ENCODE measurements around the gene ATP5PB.

The ATP5PB gene, protein sequence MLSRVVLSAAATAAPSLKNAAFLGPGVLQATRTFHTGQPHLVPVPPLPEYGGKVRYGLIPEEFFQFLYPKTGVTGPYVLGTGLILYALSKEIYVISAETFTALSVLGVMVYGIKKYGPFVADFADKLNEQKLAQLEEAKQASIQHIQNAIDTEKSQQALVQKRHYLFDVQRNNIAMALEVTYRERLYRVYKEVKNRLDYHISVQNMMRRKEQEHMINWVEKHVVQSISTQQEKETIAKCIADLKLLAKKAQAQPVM

DNA sequence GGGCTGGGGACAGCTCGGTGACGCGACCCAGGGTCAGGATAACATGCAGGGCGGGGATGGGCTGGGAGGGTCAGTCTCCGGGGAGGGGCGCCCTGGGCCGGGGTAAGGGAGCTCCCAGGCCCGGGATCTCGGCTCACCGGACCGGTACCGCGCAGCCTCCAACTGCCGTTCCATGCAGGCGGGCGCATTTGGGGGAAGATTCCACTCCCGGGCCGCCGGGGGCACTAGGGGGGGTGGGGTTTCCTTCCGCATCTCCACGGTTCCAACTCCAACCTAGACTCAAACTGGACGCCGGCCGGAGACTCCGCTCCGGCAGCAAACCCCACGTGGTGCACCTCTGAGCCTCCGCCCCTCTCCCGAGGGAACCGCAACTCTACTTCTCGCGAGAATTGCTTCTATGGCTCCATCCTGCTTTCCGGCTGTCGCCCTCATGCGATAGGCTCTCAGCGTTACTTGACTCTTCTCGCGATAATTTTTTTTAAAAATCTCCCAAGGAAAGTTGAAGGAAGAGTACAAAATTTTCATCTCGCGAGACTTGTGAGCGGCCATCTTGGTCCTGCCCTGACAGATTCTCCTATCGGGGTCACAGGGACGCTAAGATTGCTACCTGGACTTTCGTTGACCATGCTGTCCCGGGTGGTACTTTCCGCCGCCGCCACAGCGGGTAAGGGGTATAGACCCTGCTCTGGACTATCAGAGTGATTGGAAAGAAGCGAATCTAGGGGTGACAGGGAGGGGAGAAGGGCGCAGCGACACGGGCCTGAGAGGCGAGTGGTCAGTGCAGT lies at the start of gene ATP5PB, which contains the start of gene WDR77:
TSS of gene ATP5PB (plus strand) at position 547 of the 785 bp plus-strand sequence. CDS start at position 625, 78 bp downstream.
TSS of gene WDR77 (minus strand) at position 339 of the 785 bp plus-strand sequence. CDS start at position 252, 87 bp downstream.
- Mint-ChIP-seq H3K4me1 (peaks cover 69% of the 10 kb centered on the region), H3K36me3 (peaks cover 83% of the 10 kb centered on the region), H3K9me3 (no peaks in the 10 kb centered on the region), H3K4me3 (peak within 1 kb of the TSS; percentile 99), H3K27ac (peak within 1 kb of the TSS; percentile 99)
- peak; percentile 97 for ATAC-seq
- DNase-seq (ENCODE audit: low spot score in 2 of 2) = peak; percentile 74 to 93

DNA sequence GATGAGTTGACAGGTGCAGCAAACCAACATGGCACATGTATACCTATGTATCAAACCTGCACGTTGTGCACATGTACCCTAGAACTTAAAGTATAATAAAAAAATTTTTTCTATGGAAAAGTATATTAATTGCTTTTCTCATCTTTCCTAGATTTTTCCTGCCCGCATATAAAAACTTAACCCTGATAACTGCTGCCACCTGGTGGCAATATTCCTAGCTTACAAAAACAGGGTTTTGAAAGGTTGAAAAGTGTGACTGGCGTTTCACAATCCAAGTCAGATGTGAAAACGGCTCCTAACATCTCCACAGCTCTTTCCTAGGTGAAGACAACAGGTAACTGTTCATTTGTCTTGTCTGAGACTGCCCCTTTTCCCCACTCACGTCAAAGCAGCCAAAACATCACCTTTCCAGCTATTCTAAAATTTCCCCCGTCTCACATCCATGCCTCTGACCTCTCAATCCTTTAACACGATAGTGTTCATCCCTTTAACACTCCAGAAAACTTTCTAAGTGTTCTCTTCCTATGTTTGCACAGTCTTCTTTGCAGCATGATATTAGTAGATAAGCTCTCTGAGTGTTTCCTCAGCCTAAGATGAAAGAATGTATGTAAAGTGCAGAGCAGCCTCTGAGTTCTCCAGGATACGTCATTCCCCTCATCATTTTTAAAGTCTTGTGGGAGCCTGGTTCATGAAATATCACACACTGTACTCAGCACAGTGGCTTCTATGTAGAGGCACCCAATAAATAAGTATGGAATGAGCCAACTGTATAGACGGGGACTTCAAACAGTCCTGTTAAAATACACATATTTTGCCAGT lies 49.3 kb upstream of the ATP5PB start:
- DNase-seq (ENCODE audit: low spot score in 2 of 2) (peak in 1 of 2 donors; percentile 54), ATAC-seq (no peak)
- Mint-ChIP-seq H3K9me3 (no peaks in the 10 kb centered on the region), H3K36me3 (no peaks in the 10 kb centered on the region), H3K4me3 (no peak overlapping the region), H3K27ac (no peak overlapping the region), H3K4me1 (peaks cover 4% of the 10 kb centered on the region)

DNA sequence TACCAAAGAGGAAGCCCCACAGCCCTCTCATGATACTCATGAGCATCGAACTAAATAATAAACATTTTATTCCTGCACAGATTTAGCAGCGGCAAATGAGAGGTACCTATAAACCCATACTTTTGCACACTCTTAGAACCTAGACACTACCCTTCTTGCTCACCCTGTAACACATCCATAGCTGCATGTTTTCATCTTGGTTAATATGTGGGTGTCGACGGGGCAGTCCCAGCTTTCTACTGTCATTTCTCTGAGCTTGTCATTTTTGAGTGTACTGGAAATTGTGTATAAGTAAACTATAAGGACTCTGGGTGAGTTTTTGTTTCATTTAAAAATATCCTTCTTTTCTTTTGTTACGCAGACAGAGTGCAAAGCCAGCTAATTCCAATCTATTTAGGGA lies 47.2 kb upstream of the ATP5PB start:
- Mint-ChIP-seq H3K27ac (no peak overlapping the region), H3K4me3 (no peak overlapping the region), H3K36me3 (no peaks in the 10 kb centered on the region), H3K9me3 (no peaks in the 10 kb centered on the region), H3K4me1 (peaks cover 13% of the 10 kb centered on the region)
- ATAC-seq (peak; percentile 89), DNase-seq (ENCODE audit: low spot score in 2 of 2) (no peak)

DNA sequence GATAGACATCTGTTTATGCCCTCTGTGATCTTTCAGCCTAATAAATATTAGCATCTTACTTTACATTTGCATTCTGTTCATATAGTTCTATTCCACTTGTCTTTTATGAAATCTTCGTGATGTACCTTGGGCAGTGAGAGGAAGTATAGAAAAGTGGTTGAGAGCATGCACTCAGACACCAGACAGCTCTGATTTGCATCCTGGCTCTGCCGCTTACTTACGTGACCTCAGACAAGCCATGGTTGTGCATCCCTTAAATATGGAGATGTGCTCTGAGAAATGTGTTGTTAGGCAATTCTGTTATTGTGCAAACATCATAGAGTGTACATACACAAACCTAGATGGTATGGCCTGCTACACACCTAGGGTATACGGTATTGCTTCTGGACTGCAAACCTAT lies 44.7 kb upstream of the ATP5PB start:
- no peak overlapping the region for H3K4me3 Mint-ChIP-seq
- H3K9me3 Mint-ChIP-seq = no peaks in the 10 kb centered on the region

DNA sequence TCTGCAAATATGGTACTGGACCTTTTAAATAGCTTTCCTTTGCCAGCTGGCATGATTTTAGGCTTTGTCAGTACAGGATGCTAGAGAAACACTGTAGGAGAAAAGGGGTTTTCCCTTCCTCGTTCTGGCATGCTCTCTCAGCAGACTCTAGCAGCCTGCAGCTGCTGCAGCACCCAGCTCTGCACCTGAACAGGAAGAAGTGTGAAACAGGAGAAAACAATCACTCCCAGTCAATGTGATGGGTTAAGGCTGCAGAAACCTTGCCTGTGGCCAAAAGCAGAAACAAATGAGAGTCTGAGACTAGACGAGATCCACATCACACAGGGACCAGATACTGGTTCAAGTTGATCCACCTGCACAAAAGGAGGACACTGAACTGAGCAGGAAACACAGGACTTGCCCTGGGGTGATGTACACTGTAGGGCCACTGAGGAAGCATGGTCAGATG lies 42.9 kb upstream of the ATP5PB start:
- Mint-ChIP-seq H3K4me1 (peaks cover 8% of the 10 kb centered on the region), H3K27ac (peak overlapping the region; percentile 44), H3K36me3 (no peaks in the 10 kb centered on the region), H3K4me3 (peak overlapping the region; percentile 10), H3K9me3 (no peaks in the 10 kb centered on the region)
- DNase-seq (ENCODE audit: low spot score in 2 of 2) (peak in 1 of 2 donors; percentile 51), ATAC-seq (peak; percentile 89)

More for the DNA sequence above, 44.7 kb upstream of the ATP5PB start:
- peaks cover 13% of the 10 kb centered on the region for H3K4me1 Mint-ChIP-seq
- DNase-seq (ENCODE audit: low spot score in 2 of 2) = no peak
- H3K36me3 Mint-ChIP-seq = no peaks in the 10 kb centered on the region
- ATAC-seq = no peak
- H3K27ac Mint-ChIP-seq = no peak overlapping the region

DNA sequence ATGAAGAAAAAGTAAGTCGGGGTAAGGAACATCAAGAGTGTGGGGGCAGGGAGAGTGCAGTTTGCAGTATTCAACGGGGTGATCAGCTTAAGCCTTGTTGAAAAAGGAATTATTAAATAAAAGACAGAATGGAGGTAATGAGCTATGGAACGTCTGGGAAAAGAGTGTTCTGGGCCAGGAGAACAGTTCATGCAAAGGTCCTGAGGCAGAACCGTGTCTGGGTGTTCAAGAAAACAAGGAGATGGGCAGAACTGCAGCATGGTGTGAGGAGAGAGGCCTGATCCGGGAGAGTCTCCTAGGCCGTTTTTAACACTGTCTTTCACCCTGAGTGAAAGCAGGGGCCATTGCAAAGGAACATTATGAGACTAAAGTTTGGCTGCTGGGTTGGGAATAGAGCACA lies 42.0 kb upstream of the ATP5PB start:
- H3K4me3 Mint-ChIP-seq = no peak overlapping the region
- ATAC-seq = no peak
- H3K27ac Mint-ChIP-seq = no peak overlapping the region
- H3K9me3 Mint-ChIP-seq = no peaks in the 10 kb centered on the region
- no peak for DNase-seq (ENCODE audit: low spot score in 2 of 2)
- peaks cover 8% of the 10 kb centered on the region for H3K4me1 Mint-ChIP-seq
- no peaks in the 10 kb centered on the region for H3K36me3 Mint-ChIP-seq

DNA sequence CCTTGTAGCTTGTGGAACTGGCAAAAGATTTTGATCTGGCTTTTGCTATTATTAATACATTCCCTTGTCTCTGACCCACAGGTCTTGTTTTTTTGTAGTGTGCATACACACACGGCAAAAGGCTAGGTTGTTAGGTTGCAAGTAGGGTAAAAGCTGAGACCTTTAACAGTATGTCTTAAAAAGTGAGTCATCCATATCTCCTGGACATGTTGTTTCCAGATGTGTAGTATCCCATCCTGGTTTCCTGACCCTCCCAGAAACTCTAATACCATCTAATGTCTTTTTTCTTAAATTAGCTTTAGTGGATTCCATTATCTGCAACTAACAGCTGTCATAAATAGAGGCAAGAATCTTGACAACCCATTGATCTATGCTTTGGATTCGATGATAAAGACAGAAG lies 36.4 kb upstream of the ATP5PB start:
- DNase-seq (ENCODE audit: low spot score in 2 of 2) (no peak), ATAC-seq (no peak)
- Mint-ChIP-seq H3K9me3 (no peaks in the 10 kb centered on the region), H3K36me3 (no peaks in the 10 kb centered on the region), H3K27ac (no peak overlapping the region), H3K4me3 (no peak overlapping the region), H3K4me1 (no peaks in the 10 kb centered on the region)

DNA sequence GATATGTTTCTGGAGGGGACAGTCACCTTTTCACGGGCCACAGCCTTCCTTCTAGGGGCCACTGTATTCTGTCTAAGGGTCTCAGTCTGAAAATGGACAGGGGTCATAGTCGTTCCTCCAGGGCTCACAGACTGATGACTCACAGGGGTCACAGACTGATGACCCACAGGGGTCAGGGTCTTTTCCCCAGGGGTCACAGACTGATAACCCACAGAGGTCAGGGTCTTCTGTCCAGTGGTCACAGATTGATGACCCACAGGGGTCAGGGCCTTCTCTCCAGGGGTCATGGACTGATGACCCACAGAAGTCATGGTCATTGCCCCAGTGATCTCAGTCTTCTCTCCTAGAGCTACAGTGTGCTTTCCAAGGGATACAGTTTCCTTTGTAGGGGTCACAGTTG lies 34.5 kb upstream of the ATP5PB start:
- no peak for ATAC-seq
- H3K4me1 Mint-ChIP-seq = no peaks in the 10 kb centered on the region
- no peaks in the 10 kb centered on the region for H3K36me3 Mint-ChIP-seq
- H3K4me3 Mint-ChIP-seq = no peak overlapping the region
- no peak overlapping the region for H3K27ac Mint-ChIP-seq
- H3K9me3 Mint-ChIP-seq = no peaks in the 10 kb centered on the region
- DNase-seq (ENCODE audit: low spot score in 2 of 2) = no peak

DNA sequence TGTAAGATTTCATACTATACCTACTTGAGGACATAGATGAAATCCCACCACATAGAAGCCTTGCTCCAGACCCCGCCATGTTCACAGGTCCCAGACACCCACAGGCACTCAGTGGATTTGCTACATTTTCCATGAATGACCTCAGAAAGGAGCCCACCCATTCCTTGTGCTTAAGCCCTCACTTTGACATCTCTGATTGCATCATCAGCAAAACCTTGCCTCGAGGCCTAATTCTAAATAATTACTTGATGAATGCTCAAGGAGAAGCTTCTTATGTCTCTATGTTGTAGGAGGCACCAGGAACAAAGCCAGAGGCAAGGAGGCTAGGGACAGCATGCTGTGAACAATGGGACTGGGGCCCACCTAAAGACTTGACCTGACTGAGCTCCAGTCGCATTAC lies 33.8 kb upstream of the ATP5PB start:
- no peaks in the 10 kb centered on the region for H3K4me1 Mint-ChIP-seq
- DNase-seq (ENCODE audit: low spot score in 2 of 2) = no peak
- ATAC-seq = no peak
- H3K36me3 Mint-ChIP-seq = no peaks in the 10 kb centered on the region
- no peaks in the 10 kb centered on the region for H3K9me3 Mint-ChIP-seq
- no peak overlapping the region for H3K27ac Mint-ChIP-seq
- no peak overlapping the region for H3K4me3 Mint-ChIP-seq

DNA sequence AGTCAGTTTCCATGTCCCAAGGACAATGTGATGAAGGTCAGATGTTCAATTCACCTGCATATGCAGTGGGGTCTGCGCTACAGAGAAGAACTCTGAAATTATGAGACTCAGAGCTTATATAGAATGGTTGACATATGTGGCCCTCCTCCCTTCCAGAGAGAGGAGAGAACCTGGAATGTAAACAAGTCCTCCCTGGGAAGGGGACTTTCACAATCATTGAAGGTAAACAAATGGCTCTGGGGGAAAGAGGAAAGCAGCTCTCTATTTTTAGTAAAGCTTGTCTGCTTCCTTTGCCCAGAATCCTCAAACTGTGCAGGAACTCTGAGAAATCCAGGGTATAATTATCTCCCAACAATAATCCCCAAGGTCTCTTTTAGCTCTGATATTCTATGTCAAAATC lies 31.5 kb upstream of the ATP5PB start:
- H3K4me3 Mint-ChIP-seq = no peak overlapping the region
- no peak overlapping the region for H3K27ac Mint-ChIP-seq
- H3K4me1 Mint-ChIP-seq = no peaks in the 10 kb centered on the region
- no peaks in the 10 kb centered on the region for H3K9me3 Mint-ChIP-seq
- H3K36me3 Mint-ChIP-seq = no peaks in the 10 kb centered on the region
- DNase-seq (ENCODE audit: low spot score in 2 of 2) = no peak
- no peak for ATAC-seq

DNA sequence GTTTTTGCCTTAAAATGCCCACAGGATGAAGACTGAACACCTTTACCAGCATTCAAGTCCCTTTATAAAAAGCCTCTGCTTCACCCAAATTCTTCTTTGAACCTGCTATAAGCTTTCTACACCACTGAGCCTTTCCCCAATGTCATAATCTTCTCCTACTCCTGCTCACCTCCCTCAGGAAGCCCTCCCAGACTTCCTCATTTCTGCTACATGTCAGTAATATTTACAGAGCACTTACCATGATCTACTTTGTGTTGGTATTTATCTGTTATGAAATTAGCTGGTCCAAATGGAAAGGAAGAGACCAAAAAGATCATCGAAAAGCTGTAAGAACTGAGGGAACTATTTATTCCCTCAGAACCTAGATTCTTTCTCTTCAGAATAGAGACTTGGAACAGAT lies 30.2 kb upstream of the ATP5PB start:
- H3K4me3 Mint-ChIP-seq = no peak overlapping the region
- no peak for ATAC-seq
- DNase-seq (ENCODE audit: low spot score in 2 of 2) = no peak

DNA sequence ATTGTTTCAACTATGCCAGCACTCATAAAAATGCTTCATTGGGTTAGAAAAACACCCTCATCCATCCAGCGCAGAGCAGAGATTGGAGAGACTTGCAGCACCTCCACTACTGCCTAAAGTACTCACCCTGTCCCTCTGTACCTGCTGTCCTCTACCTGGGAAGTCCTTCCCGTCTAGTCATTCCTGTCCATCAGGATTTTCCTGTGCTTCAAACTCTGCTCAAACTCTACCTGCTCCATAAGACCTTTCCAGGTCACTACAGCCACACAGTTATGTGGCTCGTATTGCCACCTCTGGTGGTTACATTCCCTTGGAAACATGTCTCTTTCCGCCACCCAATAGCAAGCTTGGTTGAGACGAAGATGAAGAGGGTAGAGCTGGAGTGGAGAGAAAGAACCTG lies 28.9 kb upstream of the ATP5PB start:
- H3K36me3 Mint-ChIP-seq = no peaks in the 10 kb centered on the region
- no peaks in the 10 kb centered on the region for H3K4me1 Mint-ChIP-seq
- no peak overlapping the region for H3K27ac Mint-ChIP-seq
- H3K4me3 Mint-ChIP-seq = no peak overlapping the region
- no peak for DNase-seq (ENCODE audit: low spot score in 2 of 2)
- no peaks in the 10 kb centered on the region for H3K9me3 Mint-ChIP-seq
- ATAC-seq = no peak

More for the DNA sequence above, 30.2 kb upstream of the ATP5PB start:
- H3K27ac Mint-ChIP-seq = no peak overlapping the region
- H3K4me1 Mint-ChIP-seq = no peaks in the 10 kb centered on the region
- no peaks in the 10 kb centered on the region for H3K36me3 Mint-ChIP-seq
- no peaks in the 10 kb centered on the region for H3K9me3 Mint-ChIP-seq

DNA sequence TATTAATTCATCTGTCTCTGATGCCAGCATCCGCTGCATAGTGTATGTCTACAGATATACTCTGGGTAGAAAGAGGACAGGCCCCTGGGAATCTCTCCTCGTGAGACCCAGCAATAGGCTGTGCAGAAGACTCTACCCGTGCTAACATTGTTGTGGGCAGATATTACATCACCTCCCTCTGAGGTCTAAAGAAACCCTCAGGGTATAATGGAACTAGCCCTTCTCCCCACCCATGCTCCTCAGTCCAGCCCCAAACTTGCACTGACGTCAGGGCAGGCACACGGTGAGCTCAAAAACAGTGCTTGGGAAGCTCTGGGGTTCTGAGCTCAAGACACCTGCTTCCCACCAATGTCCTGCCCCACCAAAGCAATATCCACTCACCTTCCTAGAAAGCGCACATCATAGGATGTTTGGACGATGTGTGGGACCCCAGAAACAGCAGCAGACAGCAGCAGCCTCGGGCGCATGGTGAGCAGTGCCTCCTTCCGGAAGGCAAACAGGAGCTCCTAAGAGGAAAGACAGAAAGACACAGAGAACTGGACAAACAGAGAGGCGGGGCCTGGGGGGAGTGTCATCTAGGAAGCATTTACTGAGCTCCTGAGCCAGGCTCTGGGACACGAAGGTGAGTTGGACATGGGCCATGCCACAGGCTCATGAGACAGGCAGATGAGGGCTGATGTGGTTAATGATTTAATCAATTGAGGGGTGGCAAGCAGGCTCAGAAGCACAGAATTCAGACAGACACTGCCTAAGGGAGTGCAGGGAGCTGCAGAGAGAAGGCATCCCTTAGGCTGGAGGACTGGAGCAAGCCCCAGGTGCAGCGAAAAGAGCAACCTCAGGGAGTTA lies 26.5 kb upstream of the ATP5PB start:
- no peak for ATAC-seq
- DNase-seq (ENCODE audit: low spot score in 2 of 2) = no peak
- no peaks in the 10 kb centered on the region for H3K36me3 Mint-ChIP-seq
- no peak overlapping the region for H3K4me3 Mint-ChIP-seq
- no peak overlapping the region for H3K27ac Mint-ChIP-seq
- no peaks in the 10 kb centered on the region for H3K9me3 Mint-ChIP-seq
- no peaks in the 10 kb centered on the region for H3K4me1 Mint-ChIP-seq

DNA sequence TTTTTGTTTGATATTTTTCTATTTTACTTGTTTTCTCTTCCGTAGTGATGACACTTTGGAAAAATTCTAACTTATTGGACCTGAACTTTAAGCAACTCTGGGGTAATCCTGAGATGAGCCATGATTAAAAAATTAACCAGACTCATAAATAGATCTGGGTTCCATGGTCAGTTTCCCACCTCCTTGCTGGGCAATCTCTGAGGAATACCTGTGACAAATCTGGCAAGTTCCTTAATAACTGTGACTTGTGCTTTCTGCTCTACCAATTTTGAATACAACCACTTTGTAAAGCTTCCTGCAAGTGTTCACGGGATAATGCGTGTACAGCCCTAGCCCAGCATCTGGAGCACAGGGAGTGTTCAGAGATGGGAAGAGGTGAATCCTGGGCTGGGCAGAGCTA lies 25.0 kb upstream of the ATP5PB start:
- Mint-ChIP-seq H3K36me3 (no peaks in the 10 kb centered on the region), H3K27ac (no peak overlapping the region), H3K4me1 (no peaks in the 10 kb centered on the region), H3K9me3 (no peaks in the 10 kb centered on the region), H3K4me3 (no peak overlapping the region)
- DNase-seq (ENCODE audit: low spot score in 2 of 2) = no peak
- no peak for ATAC-seq
